CD4-positive, alpha-beta memory T cell (primary cell): ENCODE data around the gene PEAK3. TPM values are rescaled to one million over a fixed set of nuclear protein-coding genes. Genes with fewer than 3 reads are reported as not detected.

ENCODE experiments used
- CTCF ChIA-PET: fragments of 350-600 bp; sonication (Branson Sonifier 250); formaldehyde crosslinking; loops from one replicate; lab custom pipeline; 2021; ENCODE audit warnings: inconsistent platforms; ENCODE audit not compliant: partially characterized antibody; lab: Charles Lee
- POLR2A ChIA-PET: fragments of 350-600 bp; sonication (Branson Sonifier 250); formaldehyde crosslinking; loops from one replicate; lab custom pipeline; 2021; ENCODE audit not compliant: partially characterized antibody; lab: Charles Lee
- DNase-seq, 5 donors: peaks; one replicate each; pipeline versions ENCODE4 v3.0.0 to v3.0.0-alpha.2; 2020 to 2022; ENCODE audit warnings: mixed read lengths in 1 of 5
- H3K27ac ChIP-seq: one replicate; pipeline ENCODE4 v1.7.0; 2013; ENCODE audit warnings: low read depth, low read length
- H3K27me3 ChIP-seq: 2 replicates; pipeline ENCODE4 v1.7.0; 2013; ENCODE audit warnings: mild to moderate bottlenecking, low read length, moderate library complexity; ENCODE audit not compliant: insufficient read depth
- H3K36me3 ChIP-seq: 2 replicates; pipeline ENCODE4 v1.7.0; 2013; ENCODE audit warnings: mild to moderate bottlenecking, low read length, moderate library complexity; ENCODE audit not compliant: insufficient read depth
- H3K4me1 ChIP-seq: 2 replicates; pipeline ENCODE4 v1.7.0; 2013; ENCODE audit warnings: mild to moderate bottlenecking, low read length, moderate library complexity; ENCODE audit not compliant: insufficient read depth
- H3K4me3 ChIP-seq, 2 donors: one replicate each; pipeline ENCODE4 v1.7.0; 2013; ENCODE audit warnings: low read length in 2 of 2, mild to moderate bottlenecking in 1 of 2
- H3K9me3 ChIP-seq, 2 donors: one replicate each; pipeline ENCODE4 v1.7.0; 2013; ENCODE audit warnings: low read length in 2 of 2, control low read depth in 1 of 2; ENCODE audit not compliant: control insufficient read depth in 1 of 2
- H3K27ac Mint-ChIP-seq, 7 donors: one replicate each; pipeline ENCODE4 v1.8.0; 2020 to 2021; ENCODE audit warnings: mixed read lengths in 7 of 7, mild to moderate bottlenecking in 6 of 7, inconsistent platforms in 3 of 7, moderate library complexity in 3 of 7
- H3K27me3 Mint-ChIP-seq, 2 donors: one replicate each; pipeline ENCODE4 v1.8.0; 2020 to 2021; ENCODE audit warnings: mixed read lengths in 2 of 2
- H3K36me3 Mint-ChIP-seq, 2 donors: one replicate each; pipeline ENCODE4 v1.8.0; 2020 to 2021; ENCODE audit warnings: mixed read lengths in 2 of 2, inconsistent platforms in 1 of 2, mild to moderate bottlenecking in 1 of 2
- H3K4me1 Mint-ChIP-seq, 4 donors: one replicate each; pipeline ENCODE4 v1.8.0; 2020 to 2021; ENCODE audit warnings: mixed read lengths in 4 of 4, mild to moderate bottlenecking in 1 of 4
- H3K4me3 Mint-ChIP-seq, 8 donors: one replicate each; pipeline ENCODE4 v1.8.0; 2020 to 2021; ENCODE audit warnings: mixed read lengths in 8 of 8, mild to moderate bottlenecking in 7 of 8, moderate library complexity in 6 of 8, inconsistent platforms in 3 of 8
- H3K9me3 Mint-ChIP-seq, 8 donors: one replicate each; pipeline ENCODE4 v1.8.0; 2020 to 2021; ENCODE audit warnings: mixed read lengths in 8 of 8, mild to moderate bottlenecking in 5 of 8, inconsistent platforms in 3 of 8, moderate library complexity in 1 of 8
- intact Hi-C: fragments of 100-400 bp; cut with micrococcal nuclease; formaldehyde crosslinking; loops from one replicate; pipeline ENCODE4 v1.15.1; 2023
- polyA plus RNA-seq, 2 donors: library from polyadenylated mRNA; unstranded; fragments of 300-500 nt; fragmentation: Illumina TruSeq; gene quantifications; one replicate each; pipeline ENCODE4 v1.2.3, GENCODE V29; 2021
- total RNA-seq, 2 experiments: library from RNA; stranded (reverse); gene quantifications; one replicate each; pipeline ENCODE4 v1.2.3, GENCODE V29; 2021

The PEAK3 gene
- total and polyA plus RNA-seq, 4 experiments from 2014 or later: 0.07 to 0.11 (median 0.07) TPM; not detected in 1

- peaks cover 0 to 2% of the 10 kb centered on the region in 2 donors for H3K27me3 Mint-ChIP-seq
- peaks cover 0 to 10% of the 10 kb centered on the region in 2 donors for H3K36me3 Mint-ChIP-seq
- Histone ChIP-seq H3K9me3 (no peaks in the 10 kb centered on the region), H3K27me3 (no peaks in the 10 kb centered on the region), H3K4me1 (peaks cover 24% of the 10 kb centered on the region), H3K4me3 (peak overlapping the region in 1 of 2 donors; percentile 67), H3K27ac (no peak overlapping the region), H3K36me3 (no peaks in the 10 kb centered on the region)
- peaks cover 0 to 2% (median 0%) of the 10 kb centered on the region in 8 donors for H3K9me3 Mint-ChIP-seq
- H3K4me3 Mint-ChIP-seq: peak overlapping the region; percentile 87 to 94 (median 90)
- ChIA-PET CTCF (interaction anchor here (0.9 to 3.2 kb wide), 10 partner anchors 8 to 325 kb away, joined by 3 to 35 read pairs (median 4); no protein-coding TSS in a partner anchor), POLR2A (interaction anchor here (0.7 to 3.1 kb wide), 14 partner anchors 9 to 105 kb away, joined by 3 to 48 read pairs (median 5); partner anchors contain the start of genes LSM7 and SPPL2B)
- H3K4me1 Mint-ChIP-seq: peaks cover 10 to 36% (median 24%) of the 10 kb centered on the region in 4 donors
- peak overlapping the region; percentile 48 to 94 (median 83) for H3K27ac Mint-ChIP-seq
- peak in 1 of 5 donors; percentile 37 for DNase-seq
- intact Hi-C loops: no loop called here
Measured at GRCh38 chr19:2288818-2289713, 7.1 kb upstream of the PEAK3 start.

GRCh38 chr19:2288338-2288817, 6.4 kb upstream of the PEAK3 start:
- ChIA-PET POLR2A (interaction anchor here (1.0 to 3.1 kb wide), 10 partner anchors 8 to 56 kb away, joined by 3 to 48 read pairs (median 7); partner anchors contain the start of genes LSM7 and SPPL2B), CTCF (interaction anchor here (0.9 to 3.2 kb wide), 10 partner anchors 9 to 326 kb away, joined by 3 to 35 read pairs (median 4); no protein-coding TSS in a partner anchor)
- H3K4me1 Mint-ChIP-seq: peaks cover 8 to 30% (median 20%) of the 10 kb centered on the region in 4 donors
- intact Hi-C loops: no loop called here
- H3K27ac Mint-ChIP-seq: peak overlapping the region in 4 of 7 donors; percentile 75 to 90 (median 84)
- Histone ChIP-seq H3K9me3 (no peaks in the 10 kb centered on the region), H3K4me1 (peaks cover 24% of the 10 kb centered on the region), H3K36me3 (no peaks in the 10 kb centered on the region), H3K4me3 (no peak overlapping the region), H3K27ac (no peak overlapping the region), H3K27me3 (no peaks in the 10 kb centered on the region)
- H3K9me3 Mint-ChIP-seq: peaks cover 0 to 2% (median 0%) of the 10 kb centered on the region in 8 donors
- peaks cover 0 to 2% of the 10 kb centered on the region in 2 donors for H3K27me3 Mint-ChIP-seq
- H3K36me3 Mint-ChIP-seq: peaks cover 0 to 6% of the 10 kb centered on the region in 2 donors
- no peak for DNase-seq
- H3K4me3 Mint-ChIP-seq: peak overlapping the region in 7 of 8 donors; percentile 87 to 92 (median 90)

GRCh38 chr19:2287585-2288337, 5.8 kb upstream of the PEAK3 start:
- Mint-ChIP-seq H3K9me3 (peaks cover 0 to 2% (median 0%) of the 10 kb centered on the region in 8 donors), H3K36me3 (peaks cover 0 to 4% of the 10 kb centered on the region in 2 donors), H3K4me1 (peaks cover 8 to 32% (median 19%) of the 10 kb centered on the region in 4 donors), H3K4me3 (no peak overlapping the region), H3K27me3 (peaks cover 0 to 2% of the 10 kb centered on the region in 2 donors), H3K27ac (peak overlapping the region in 4 of 7 donors; percentile 41 to 90 (median 78))
- no peak for DNase-seq
- peaks cover 24% of the 10 kb centered on the region for H3K4me1 ChIP-seq
- ChIA-PET POLR2A (interaction anchor here (0.6 to 3.1 kb wide), 6 partner anchors 9 to 50 kb away, joined by 3 to 48 read pairs (median 7); no protein-coding TSS in a partner anchor), CTCF (interaction anchor here (0.7 to 3.2 kb wide), 6 partner anchors 9 to 326 kb away, joined by 3 to 35 read pairs (median 6); no protein-coding TSS in a partner anchor)
- no peaks in the 10 kb centered on the region for H3K36me3 ChIP-seq
- no peaks in the 10 kb centered on the region for H3K27me3 ChIP-seq
- no peak overlapping the region for H3K27ac ChIP-seq
- H3K9me3 ChIP-seq: no peaks in the 10 kb centered on the region
- H3K4me3 ChIP-seq: no peak overlapping the region
- intact Hi-C loops: no loop called here

- peaks cover 0 to 3% of the 10 kb centered on the region in 2 donors for H3K36me3 Mint-ChIP-seq
- Histone ChIP-seq H3K4me3 (no peak overlapping the region), H3K27ac (no peak overlapping the region), H3K4me1 (peaks cover 36% of the 10 kb centered on the region), H3K27me3 (no peaks in the 10 kb centered on the region), H3K36me3 (no peaks in the 10 kb centered on the region), H3K9me3 (no peaks in the 10 kb centered on the region)
- peak in 1 of 5 donors; percentile 23 for DNase-seq
- H3K4me3 Mint-ChIP-seq: no peak overlapping the region
- intact Hi-C loops: no loop called here
- H3K27me3 Mint-ChIP-seq: peaks cover 0 to 2% of the 10 kb centered on the region in 2 donors
- POLR2A ChIA-PET: interaction anchor here (1.1 to 3.1 kb wide), 5 partner anchors 11 to 48 kb away, joined by 3 to 48 read pairs (median 5); no protein-coding TSS in a partner anchor
- H3K4me1 Mint-ChIP-seq: peaks cover 11 to 39% (median 25%) of the 10 kb centered on the region in 4 donors
- CTCF ChIA-PET: interaction anchor here (1.1 to 3.2 kb wide), 3 partner anchors 10 to 12 kb away, joined by 3 to 35 read pairs (median 4); no protein-coding TSS in a partner anchor
- H3K27ac Mint-ChIP-seq: peak overlapping the region in 1 of 7 donors; percentile 74
- H3K9me3 Mint-ChIP-seq: peaks cover 0 to 2% (median 0%) of the 10 kb centered on the region in 8 donors
Measured at GRCh38 chr19:2286402-2287140, 4.6 kb upstream of the PEAK3 start.

GRCh38 chr19:2283835-2284507, 2.0 kb upstream of the PEAK3 start:
- Mint-ChIP-seq H3K4me3 (no peak overlapping the region), H3K27me3 (peaks cover 0 to under 1% of the 10 kb centered on the region in 2 donors), H3K27ac (peak overlapping the region in 2 of 7 donors; percentile 24 to 32), H3K36me3 (no peaks in the 10 kb centered on the region), H3K4me1 (peaks cover 5 to 27% (median 18%) of the 10 kb centered on the region in 4 donors), H3K9me3 (peaks cover 0 to 2% (median 0%) of the 10 kb centered on the region in 8 donors)
- Histone ChIP-seq H3K9me3 (no peaks in the 10 kb centered on the region), H3K36me3 (no peaks in the 10 kb centered on the region), H3K27ac (no peak overlapping the region), H3K27me3 (no peaks in the 10 kb centered on the region), H3K4me1 (peaks cover 20% of the 10 kb centered on the region), H3K4me3 (no peak overlapping the region)
- peak in 1 of 5 donors; percentile 5 for DNase-seq
- intact Hi-C loops: no loop called here
- ChIA-PET CTCF (interaction anchor here (1.7 kb wide), 1 partner anchor 10 kb away, joined by 7 read pairs; no protein-coding TSS in a partner anchor), POLR2A (no interaction called here)
